K562 (cell line): ENCODE measurements around the gene TMEM141. TPM values are rescaled to one million over a fixed set of nuclear protein-coding genes. Genes with fewer than 3 reads are reported as not detected.
A peak's percentile ranks its signal among the peaks of the same experiment; 100 is the strongest.

Source experiments
- ARID2 ChIP-seq: fragments of 450-650 bp; IDR thresholded peaks from 2 replicates; pipeline ENCODE4 v1.6.1; 2017; ENCODE audit warnings: antibody characterized with exemption, mild to moderate bottlenecking
- BRF2 ChIP-seq: IDR thresholded peaks from 3 replicates; pipeline ENCODE4 v1.6.1; 2011; ENCODE audit warnings: borderline replicate concordance, mild to moderate bottlenecking; ENCODE audit not compliant: insufficient read length, insufficient read depth
- E2F8 ChIP-seq: fragments of 450-650 bp; IDR thresholded peaks from 2 replicates; pipeline ENCODE4 v1.7.1; 2018; ENCODE audit warnings: mild to moderate bottlenecking, low read depth; ENCODE audit not compliant: partially characterized antibody
- E4F1 ChIP-seq: fragments of 250-450 bp; sonication (Bioruptor Pico); IDR thresholded peaks from 2 replicates; pipeline ENCODE4 v1.5.0; 2021; ENCODE audit warnings: mild to moderate bottlenecking, borderline replicate concordance
- HINFP ChIP-seq: fragments of 450-650 bp; conservative IDR thresholded peaks from 2 replicates; pipeline ENCODE4 v1.6.1; 2016; ENCODE audit warnings: missing genetic modification characterization, low read depth, mild to moderate bottlenecking, control low read depth, missing compliant biosample characterization
- HMG20A ChIP-seq: fragments of 450-650 bp; formaldehyde crosslinking; conservative IDR thresholded peaks from 2 replicates; pipeline ENCODE4 v1.4.0; 2020; ENCODE audit warnings: mild to moderate bottlenecking, mixed read lengths
- MAFF ChIP-seq: IDR thresholded peaks from 2 replicates; pipeline ENCODE4 v1.6.1; 2012; ENCODE audit warnings: low read length, improper control_type of control experiment
- MAFG ChIP-seq: fragments of 450-650 bp; conservative IDR thresholded peaks from 2 replicates; pipeline ENCODE4 v1.6.1; 2016; ENCODE audit warnings: missing genetic modification characterization, missing compliant biosample characterization
- NCOA2 ChIP-seq, 2 experiments: fragments of 450-650 bp; IDR thresholded peaks; 2 replicates each; pipeline ENCODE4 v1.6.1; 2018; ENCODE audit warnings: mild to moderate bottlenecking in 2 of 2, moderate library complexity in 1 of 2; ENCODE audit not compliant: partially characterized antibody in 2 of 2
- NUFIP1 ChIP-seq: fragments of 450-650 bp; IDR thresholded peaks from 2 replicates; pipeline ENCODE4 v1.6.1; 2018; ENCODE audit not compliant: partially characterized antibody
- SIN3A ChIP-seq, 2 experiments: fragments of 150-350 bp in 1 of 2; IDR thresholded peaks; 2 replicates each; pipeline ENCODE4 v1.6.1; 2011 to 2016; ENCODE audit warnings: borderline replicate concordance in 2 of 2, low read depth in 2 of 2, low read length in 2 of 2, mild to moderate bottlenecking in 2 of 2, moderate library complexity in 2 of 2; ENCODE audit not compliant: control insufficient read depth in 1 of 2
- SIRT6 ChIP-seq: IDR thresholded peaks from one replicate; pipeline ENCODE4 v1.6.1; 2012; ENCODE audit warnings: low read depth, mild to moderate bottlenecking, control low read depth, inconsistent platforms, low read length, moderate library complexity
- SMARCC2 ChIP-seq: fragments of 450-650 bp; IDR thresholded peaks from 2 replicates; pipeline ENCODE4 v1.6.1; 2017; ENCODE audit warnings: antibody characterized with exemption, moderate library complexity, mild to moderate bottlenecking, low read depth
- STAT6 ChIP-seq: sonication (generic); formaldehyde crosslinking; IDR thresholded peaks from 2 replicates; pipeline ENCODE4 v1.8.1; 2023; ENCODE audit warnings: mild to moderate bottlenecking, missing genetic modification reagents
- ZBTB43 ChIP-seq: sonication (generic); formaldehyde crosslinking; IDR thresholded peaks from 2 replicates; pipeline ENCODE4 v1.8.0; 2023; ENCODE audit warnings: mild to moderate bottlenecking, missing genetic modification reagents
- polyA plus RNA-seq, 8 experiments: library from polyadenylated mRNA; depleted of rRNA in 4 of 8; stranded (reverse) in 5 of 8; unstranded in 3 of 8; fragments of >200 nt; fragmentation: Nextera tagmentation in 2 of 8; fragmentation: Illumina TruSeq in 1 of 8; extraction: Ambion mirVana in 2 of 8; extraction: Trizol in 1 of 8; gene quantifications; 2 replicates each; pipeline versions ENCODE4 v1.2.1 to v1.2.3, GENCODE V29; 2011 to 2014; ENCODE audit warnings: inconsistent platforms in 1 of 8, missing spikeins in 1 of 8
- total RNA-seq, 7 experiments: library from RNA; depleted of rRNA in 6 of 7; stranded (reverse); fragments of >200 nt in 6 of 7; fragmentation: Illumina TruSeq in 2 of 7; extraction: Trizol in 2 of 7; gene quantifications; 2 replicates each; pipeline versions ENCODE4 v1.2.1 to v1.2.3, GENCODE V29; 2011 to 2021; ENCODE audit warnings: low replicate concordance in 1 of 7

The TMEM141 gene
- total and polyA plus RNA-seq, 9 of the 15 experiments (the other 6 are each of a cell fraction or from before 2014, with no cell fraction given) = 21.5 to 123 (median 74.8) TPM

GRCh38 chr9:136784997-136785361, 6.2 kb upstream of the TMEM141 start (continued):
- TF ChIP-seq E4F1 (CRISPR knock-in tag) (no peak), HMG20A (CRISPR knock-in tag) (no peak), E2F8 (no peak), ARID2 (no peak), MAFG (tag) (no peak), NUFIP1 (no peak), NCOA2 (IDR thresholded peaks at IDR 0.05; ENCODE audit: partially characterized antibody in 2 of 2) (no peak), STAT6 (CRISPR knock-in tag) (no peak), ZBTB43 (CRISPR knock-in tag) (no peak), SIRT6 (no peak), BRF2 (no peak), SMARCC2 (peak; percentile 67), MAFF (no peak), SIN3A (IDR thresholded peaks at IDR 0.05; ENCODE audit: borderline replicate concordance in 2 of 2, control insufficient read depth in 1 of 2, low read depth in 2 of 2, low read length in 2 of 2) (no peak), HINFP (tag) (no peak)
